GM18498 (cell line): ENCODE data around the gene COLGALT1.

Source experiments
- ATAC-seq: cut with Tn5 transposase; IDR thresholded peaks from one replicate; pipeline ENCODE4 v1.9.1; 2021; ENCODE audit warnings: mild to moderate bottlenecking, moderate library complexity; ENCODE audit not compliant: unreplicated experiment

Gene COLGALT1

DNA sequence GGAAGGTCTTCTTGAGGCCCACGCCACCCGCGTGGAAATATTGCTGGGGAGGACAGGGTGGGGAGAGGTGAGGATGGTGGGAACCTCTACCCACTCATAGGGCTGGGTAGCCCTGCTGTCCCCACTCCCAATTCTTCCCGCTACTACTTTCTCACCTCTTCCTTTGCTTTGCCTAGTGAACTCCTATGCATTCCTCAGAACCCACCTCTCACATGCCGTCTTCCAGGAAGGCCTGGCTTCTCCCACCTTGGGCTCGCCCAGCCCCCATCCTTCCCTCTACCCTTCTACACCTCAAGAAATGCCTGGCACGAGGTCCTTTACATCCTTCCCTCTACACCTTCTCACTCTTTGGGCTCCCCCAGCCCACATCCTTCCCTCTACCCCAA, 62.4 kb downstream of the COLGALT1 start:
- ATAC-seq, result no peak

DNA sequence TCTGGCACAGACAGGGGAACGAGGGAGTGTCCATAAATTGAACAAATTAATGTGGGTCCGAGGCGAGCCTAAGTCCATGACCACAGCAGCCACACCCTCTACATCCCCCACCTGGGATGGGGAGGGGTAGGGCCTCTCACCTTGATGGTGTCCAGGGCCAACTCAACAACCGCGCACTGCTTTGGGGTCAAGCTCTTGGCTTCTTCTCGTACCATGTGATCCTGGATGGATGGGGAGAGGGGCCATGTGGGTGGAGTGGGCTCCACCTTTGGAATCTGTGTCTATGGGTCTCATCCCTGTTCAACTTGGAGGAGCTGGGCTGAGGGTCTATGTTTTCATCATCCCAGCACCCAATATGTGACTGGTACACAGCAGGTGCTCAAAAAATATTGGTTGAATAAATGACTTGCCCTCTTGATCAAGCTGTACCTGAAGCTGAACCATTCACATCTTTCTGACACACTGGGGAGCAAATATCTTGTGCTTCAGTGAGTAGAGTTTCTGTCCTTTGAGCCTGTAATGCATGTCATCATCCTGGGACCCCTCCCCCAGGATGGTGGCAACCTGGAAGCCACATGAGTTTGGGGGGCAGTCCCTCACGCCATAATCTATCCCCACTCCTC, 62.9 kb downstream of the COLGALT1 start:
- no peak for ATAC-seq

DNA sequence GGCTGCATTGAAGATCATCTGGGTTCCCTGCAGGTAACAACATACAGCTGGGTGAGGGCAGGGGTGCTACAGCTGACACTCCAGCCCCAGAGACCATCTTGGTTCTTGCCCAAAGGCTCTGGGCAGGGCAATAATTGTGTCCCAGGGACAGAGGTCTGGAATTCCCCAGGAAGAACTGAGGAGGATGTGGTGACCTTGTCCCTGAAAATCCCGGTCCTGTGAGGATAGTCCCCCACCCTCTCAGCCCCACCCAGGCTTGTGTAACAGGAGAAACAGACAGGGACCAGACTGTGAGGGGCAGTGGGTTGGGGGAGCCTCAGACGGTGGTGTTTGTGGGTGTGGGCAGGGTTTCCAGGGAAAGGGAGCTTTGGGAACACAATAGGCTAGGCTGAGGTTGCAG, 63.5 kb downstream of the COLGALT1 start:
- ATAC-seq, result no peak

DNA sequence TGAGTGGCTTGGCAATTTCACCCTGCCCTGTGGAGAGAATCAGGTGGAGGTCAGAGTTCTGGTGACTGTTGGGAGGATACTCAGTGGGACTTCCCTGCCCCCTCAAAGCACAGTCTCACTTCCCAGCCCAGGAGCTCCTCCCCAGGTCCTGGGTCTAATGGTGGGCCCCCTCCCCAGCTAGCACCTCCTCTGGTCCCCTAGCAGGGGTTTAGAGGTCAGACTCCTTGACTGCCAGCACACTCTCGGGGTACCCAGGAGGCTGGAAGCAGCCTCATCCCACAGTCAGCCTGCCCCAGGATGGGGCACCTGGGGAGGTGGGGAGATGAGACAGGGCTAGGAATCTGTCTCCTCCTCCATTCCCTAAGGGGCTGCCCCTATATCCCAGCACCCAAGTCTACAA, 65.2 kb downstream of the COLGALT1 start:
- ATAC-seq, result no peak

DNA sequence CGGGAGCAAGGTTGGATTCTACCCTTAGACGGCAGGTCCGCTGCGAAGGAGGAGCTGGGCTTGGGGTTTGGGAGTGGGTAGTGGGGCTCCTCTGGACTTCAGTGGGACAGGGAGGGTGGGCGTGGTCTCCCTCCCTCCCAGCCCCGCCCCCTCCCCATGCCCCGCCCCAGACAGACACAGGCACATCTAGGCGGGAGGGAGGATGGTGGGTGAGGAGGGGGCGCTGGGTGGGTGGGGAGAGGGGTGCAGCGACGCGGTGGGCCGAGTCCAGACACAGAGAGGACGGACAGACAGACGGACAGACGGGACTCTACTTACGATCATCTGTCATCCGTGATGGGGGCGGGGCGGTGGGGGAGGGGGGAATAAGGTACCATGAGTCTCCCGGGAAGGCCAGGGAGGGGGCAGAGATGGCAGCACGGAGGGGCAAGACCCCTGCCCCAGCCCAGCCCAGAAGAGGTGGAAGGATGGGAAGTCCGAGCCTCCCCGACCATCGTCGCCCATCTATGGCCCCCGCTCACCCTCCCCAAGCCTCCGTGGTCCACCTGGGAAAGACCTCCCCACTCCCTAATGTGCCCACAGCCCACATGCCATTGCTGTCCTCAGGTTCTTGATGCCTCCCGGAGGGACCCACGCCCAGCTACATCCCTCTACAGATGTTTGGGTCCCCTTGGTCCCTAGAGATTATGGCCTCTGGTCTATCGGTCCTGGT, 67.9 kb downstream of the COLGALT1 start:
- ATAC-seq, result no peak

DNA sequence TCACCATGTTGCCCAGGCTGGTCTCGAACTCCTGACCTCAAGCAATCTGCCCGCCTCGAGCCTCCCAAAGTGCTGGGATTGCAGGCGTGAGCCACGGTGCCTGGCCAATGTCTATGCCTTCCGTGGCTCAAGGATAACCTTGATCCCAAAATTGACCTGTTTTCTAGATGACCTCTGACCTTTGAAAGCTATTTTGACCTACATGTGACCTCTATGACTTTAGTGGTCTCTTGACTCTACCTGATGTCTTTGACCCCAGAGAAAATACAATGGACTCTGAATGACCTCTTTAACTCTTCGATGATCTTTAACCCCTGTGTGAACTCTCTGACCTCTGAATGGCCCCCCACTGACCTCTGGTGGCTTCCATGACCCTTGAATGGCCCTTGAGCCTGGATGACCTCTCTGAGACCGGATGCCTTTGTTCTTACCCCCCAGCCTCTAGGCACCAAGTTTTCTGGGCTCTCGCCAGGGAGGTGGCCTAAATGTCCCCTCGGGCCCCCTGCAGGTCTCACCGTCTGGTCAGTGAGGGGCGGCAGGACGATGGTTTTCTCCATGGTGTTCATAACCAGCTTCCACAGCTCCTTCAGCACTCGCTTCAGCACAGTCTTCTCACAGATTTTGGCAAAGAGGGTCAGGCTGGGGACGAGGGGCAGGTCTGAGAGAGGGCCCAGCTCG, 69.0 kb downstream of the COLGALT1 start:
- ATAC-seq, result no peak

DNA sequence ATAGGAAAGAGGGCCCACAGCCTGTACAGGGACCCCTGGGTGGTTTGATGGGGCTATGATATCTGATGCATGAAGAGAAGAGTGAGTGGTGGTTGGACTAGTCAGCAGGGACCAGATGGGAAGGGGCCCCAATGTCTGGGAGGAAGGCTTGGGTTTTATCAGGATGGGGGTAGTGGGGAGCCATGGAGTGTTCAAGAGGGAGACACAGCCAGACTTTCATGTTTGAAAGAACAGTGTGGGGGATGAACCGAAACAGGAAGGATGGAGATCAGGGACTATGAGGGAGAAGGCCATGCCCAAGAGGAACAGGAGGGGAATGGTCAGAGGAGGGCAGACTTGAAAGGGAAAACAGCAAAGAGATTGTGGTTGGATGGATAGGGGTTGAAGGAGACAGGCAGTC, 69.6 kb downstream of the COLGALT1 start:
- ATAC-seq, result no peak

DNA sequence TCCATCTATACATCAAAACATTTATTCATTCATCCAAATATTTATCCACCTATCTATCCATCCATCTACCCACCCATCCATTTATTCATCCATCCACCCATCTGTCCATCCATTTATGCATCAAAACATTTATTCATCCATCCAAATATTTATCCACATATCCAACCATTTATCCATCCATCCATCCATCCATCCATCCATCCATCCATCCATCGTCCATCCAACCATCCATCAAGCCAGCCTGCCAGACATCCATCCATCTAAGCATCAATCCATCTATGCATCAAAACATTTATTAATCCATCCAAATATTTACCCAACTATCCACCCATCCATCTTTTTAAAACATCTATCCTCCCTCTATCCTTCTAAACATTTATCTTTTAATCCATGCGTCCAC, 70.5 kb downstream of the COLGALT1 start:
- ATAC-seq, result no peak

DNA sequence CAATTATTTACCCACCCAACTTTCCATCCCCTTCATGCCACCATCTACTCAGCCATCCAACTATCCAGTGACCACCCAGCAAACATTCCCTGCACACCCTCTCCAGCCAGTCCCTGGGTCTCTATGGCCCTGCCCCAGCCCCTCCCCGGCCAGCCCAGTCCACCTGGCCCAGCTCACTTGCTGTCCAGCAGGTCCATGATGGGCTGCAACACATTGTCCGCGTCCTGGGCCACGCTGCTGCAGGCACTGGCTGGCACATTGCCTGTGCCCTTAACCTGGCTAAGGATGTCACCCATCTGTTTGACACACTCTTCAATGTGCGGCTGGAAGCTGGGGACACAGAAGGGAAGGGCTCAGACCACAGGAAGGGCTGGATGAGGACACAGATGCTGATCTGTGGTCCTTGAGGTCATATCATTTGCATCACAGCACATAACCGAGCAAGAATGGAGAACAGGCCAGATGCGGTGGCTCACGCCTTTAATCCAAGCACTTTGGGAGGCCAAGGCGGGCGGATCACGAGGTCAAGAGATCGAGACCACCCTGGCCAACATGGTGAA, 71.1 kb downstream of the COLGALT1 start:
- no peak for ATAC-seq

DNA sequence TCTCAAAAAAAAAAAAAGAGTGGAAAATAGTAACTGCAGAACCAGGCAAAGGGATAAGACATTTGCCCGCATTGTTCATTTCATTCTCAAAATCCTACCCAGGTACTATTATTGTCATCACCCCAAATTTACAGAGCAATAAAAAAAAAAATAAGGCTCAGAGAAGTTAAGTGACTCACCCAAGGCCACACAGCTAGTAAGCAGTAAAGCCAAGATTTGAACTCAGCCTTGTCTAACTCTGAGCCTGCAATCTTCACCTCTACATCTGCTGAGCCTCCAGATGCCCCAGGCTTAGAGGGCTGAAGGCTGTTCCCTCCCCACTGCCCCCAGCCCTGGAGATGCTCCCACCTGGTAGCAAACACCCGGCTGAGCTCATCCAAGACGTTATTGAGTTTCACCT, 71.7 kb downstream of the COLGALT1 start:
- ATAC-seq, result no peak

DNA sequence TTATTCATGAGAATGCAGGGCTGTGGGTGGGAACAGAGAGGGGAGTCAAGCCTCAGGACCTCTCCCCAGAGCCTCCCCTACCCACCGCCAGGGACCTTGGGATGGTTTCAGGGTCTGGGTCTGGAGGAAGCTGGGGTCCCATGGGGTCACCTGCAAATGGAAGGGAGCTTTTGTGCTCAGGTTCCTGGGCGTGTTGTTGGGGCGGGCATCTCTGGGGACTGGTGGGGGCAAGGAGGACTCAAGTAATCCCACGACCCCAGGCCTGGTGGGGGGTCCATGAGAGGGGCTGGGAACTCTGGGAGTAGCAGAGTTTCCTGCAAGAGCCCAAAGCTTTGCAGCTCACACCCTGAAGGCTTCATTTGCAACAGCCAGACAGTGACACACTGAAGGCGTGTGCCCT, 72.5 kb downstream of the COLGALT1 start:
- ATAC-seq, result no peak

DNA sequence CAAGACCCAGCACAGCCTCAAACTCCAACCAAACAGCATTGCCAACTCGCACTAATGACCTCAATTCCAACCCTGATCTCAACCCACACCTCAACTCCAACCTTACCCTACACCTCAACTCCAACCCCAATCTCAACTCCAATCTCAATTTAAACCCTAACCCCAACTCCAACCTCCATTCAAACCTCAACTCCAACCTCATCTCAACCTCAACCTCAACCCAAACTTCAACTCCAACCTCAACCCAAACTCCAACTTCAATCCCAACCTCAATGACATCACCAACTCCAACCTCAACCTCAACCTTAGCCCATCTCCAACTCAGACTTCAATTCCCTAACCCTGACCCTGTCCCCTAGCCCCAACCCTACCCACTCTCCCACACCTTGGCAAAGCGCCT, 74.3 kb downstream of the COLGALT1 start:
- no peak for ATAC-seq

DNA sequence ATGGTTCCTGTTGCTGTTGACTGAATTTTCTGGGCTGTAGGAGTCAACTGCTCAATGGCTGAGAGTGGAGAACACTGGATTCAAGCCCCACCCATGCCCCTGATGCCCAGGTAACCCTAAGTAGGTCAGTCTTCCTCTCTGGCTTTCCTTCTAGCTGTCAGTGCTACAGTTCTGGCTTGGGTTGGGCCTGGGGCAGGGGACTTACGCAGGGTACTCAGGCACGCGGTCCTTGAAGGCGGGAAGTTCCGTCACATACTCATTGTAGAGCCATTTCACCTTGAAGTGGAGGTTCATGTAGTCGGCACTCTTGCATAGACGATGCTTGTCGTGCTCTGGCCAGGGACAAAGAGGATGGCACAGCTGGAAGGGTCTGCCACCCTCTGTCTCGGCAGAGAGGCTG, 77.1 kb downstream of the COLGALT1 start:
- ATAC-seq, result no peak
